Activated naive CD8-positive, alpha-beta T cell treated with anti-CD3 and anti-CD28 coated beads, Interleukin-2, amount 10 ng/mL, durations not matched to agents 7 days and 5 days (primary cell): ENCODE measurements around the gene RGS1. TPM values are rescaled to one million over a fixed set of nuclear protein-coding genes. Genes with fewer than 3 reads are reported as not detected.

Source experiments
- ATAC-seq: fragments of 150-1000 bp; cut with Tn5 transposase; one replicate; pipeline ENCODE4 v1.10.0; 2021; ENCODE audit warnings: low read depth, moderate library complexity
- POLR2A ChIA-PET: fragments of 350-600 bp; sonication (Branson Sonifier 250); formaldehyde crosslinking; loops from one replicate; lab custom pipeline; 2021; ENCODE audit warnings: antibody characterized with exemption; lab: Charles Lee
- DNase-seq: peaks from one replicate; pipeline ENCODE4 v3.0.0; 2021
- H3K27ac Mint-ChIP-seq: one replicate; pipeline ENCODE4 v1.8.0; 2022; ENCODE audit warnings: mild to moderate bottlenecking, mixed read lengths
- H3K27me3 Mint-ChIP-seq: one replicate; pipeline ENCODE4 v1.8.0; 2022; ENCODE audit warnings: mild to moderate bottlenecking, moderate library complexity, mixed read lengths
- H3K36me3 Mint-ChIP-seq: one replicate; pipeline ENCODE4 v1.8.0; 2021; ENCODE audit warnings: mild to moderate bottlenecking, mixed read lengths
- H3K4me1 Mint-ChIP-seq: one replicate; pipeline ENCODE4 v1.8.0; 2021; ENCODE audit warnings: mixed read lengths
- H3K4me3 Mint-ChIP-seq: one replicate; pipeline ENCODE4 v1.8.0; 2022; ENCODE audit warnings: mild to moderate bottlenecking, moderate library complexity, mixed read lengths
- H3K9me3 Mint-ChIP-seq: one replicate; pipeline ENCODE4 v1.8.0; 2021; ENCODE audit warnings: mixed read lengths
- total RNA-seq, 2 experiments: library from RNA; stranded (reverse); gene quantifications; one replicate each; pipeline ENCODE4 v1.2.3, GENCODE V29; 2021

The RGS1 gene
- total RNA-seq, 2 experiments from 2014 or later = 10.1 to 15.3 TPM

- peaks cover 21% of the 10 kb centered on the region for H3K4me1 Mint-ChIP-seq
- H3K36me3 Mint-ChIP-seq = no peaks in the 10 kb centered on the region
- H3K27me3 Mint-ChIP-seq = no peaks in the 10 kb centered on the region
- ATAC-seq (no peak), DNase-seq (no peak)
- no peak overlapping the region for H3K4me3 Mint-ChIP-seq
- POLR2A ChIA-PET = interaction anchor here (1.5 kb wide), 1 partner anchor 11 kb away, joined by 3 read pairs; no protein-coding TSS in a partner anchor
- no peak overlapping the region for H3K27ac Mint-ChIP-seq
- H3K9me3 Mint-ChIP-seq = no peaks in the 10 kb centered on the region
Measured at GRCh38 chr1:192543445-192543844, 32.1 kb upstream of the RGS1 start.

GRCh38 chr1:192545896-192546521, 29.6 kb upstream of the RGS1 start:
- H3K4me1 Mint-ChIP-seq = peaks cover 16% of the 10 kb centered on the region
- POLR2A ChIA-PET = no interaction called here
- H3K27ac Mint-ChIP-seq = no peak overlapping the region
- H3K36me3 Mint-ChIP-seq = no peaks in the 10 kb centered on the region
- ATAC-seq = no peak
- no peak overlapping the region for H3K4me3 Mint-ChIP-seq
- no peak for DNase-seq
- H3K9me3 Mint-ChIP-seq = no peaks in the 10 kb centered on the region
- no peaks in the 10 kb centered on the region for H3K27me3 Mint-ChIP-seq

- ATAC-seq = no peak
- H3K27me3 Mint-ChIP-seq = no peaks in the 10 kb centered on the region
- peaks cover 19% of the 10 kb centered on the region for H3K4me1 Mint-ChIP-seq
- H3K4me3 Mint-ChIP-seq = no peak overlapping the region
- no peaks in the 10 kb centered on the region for H3K9me3 Mint-ChIP-seq
- DNase-seq = no peak
- H3K36me3 Mint-ChIP-seq = no peaks in the 10 kb centered on the region
- POLR2A ChIA-PET = no interaction called here
- H3K27ac Mint-ChIP-seq = no peak overlapping the region
Measured at GRCh38 chr1:192546596-192547190, 28.9 kb upstream of the RGS1 start.

GRCh38 chr1:192547501-192547900, 28.1 kb upstream of the RGS1 start:
- POLR2A ChIA-PET = no interaction called here
- no peaks in the 10 kb centered on the region for H3K9me3 Mint-ChIP-seq
- no peaks in the 10 kb centered on the region for H3K36me3 Mint-ChIP-seq
- no peaks in the 10 kb centered on the region for H3K27me3 Mint-ChIP-seq
- peaks cover 20% of the 10 kb centered on the region for H3K4me1 Mint-ChIP-seq
- no peak for DNase-seq
- H3K4me3 Mint-ChIP-seq = no peak overlapping the region
- H3K27ac Mint-ChIP-seq = no peak overlapping the region
- ATAC-seq = no peak

- H3K9me3 Mint-ChIP-seq = no peaks in the 10 kb centered on the region
- H3K4me3 Mint-ChIP-seq = no peak overlapping the region
- peaks cover 3% of the 10 kb centered on the region for H3K36me3 Mint-ChIP-seq
- no peak for DNase-seq
- no peak overlapping the region for H3K27ac Mint-ChIP-seq
- no peaks in the 10 kb centered on the region for H3K27me3 Mint-ChIP-seq
- POLR2A ChIA-PET = no interaction called here
- peaks cover 28% of the 10 kb centered on the region for H3K4me1 Mint-ChIP-seq
- ATAC-seq = no peak
Measured at GRCh38 chr1:192549937-192550336, 25.6 kb upstream of the RGS1 start.

- ATAC-seq (peak; percentile 65), DNase-seq (no peak)
- no peaks in the 10 kb centered on the region for H3K27me3 Mint-ChIP-seq
- H3K4me3 Mint-ChIP-seq = no peak overlapping the region
- peak overlapping the region; percentile 40 for H3K27ac Mint-ChIP-seq
- peaks cover 22% of the 10 kb centered on the region for H3K4me1 Mint-ChIP-seq
- H3K9me3 Mint-ChIP-seq = no peaks in the 10 kb centered on the region
- peaks cover 3% of the 10 kb centered on the region for H3K36me3 Mint-ChIP-seq
- POLR2A ChIA-PET = interaction anchor here (1.0 kb wide), 1 partner anchor 34 kb away, joined by 4 read pairs; no protein-coding TSS in a partner anchor
Measured at GRCh38 chr1:192550922-192551534, 24.5 kb upstream of the RGS1 start.

- no peaks in the 10 kb centered on the region for H3K27me3 Mint-ChIP-seq
- POLR2A ChIA-PET = interaction anchor here (1.5 kb wide), 1 partner anchor 35 kb away, joined by 3 read pairs; no protein-coding TSS in a partner anchor
- DNase-seq = no peak
Measured at GRCh38 chr1:192552760-192553191, 22.8 kb upstream of the RGS1 start.

GRCh38 chr1:192553741-192554140, 21.8 kb upstream of the RGS1 start:
- Mint-ChIP-seq H3K4me3 (no peak overlapping the region), H3K27me3 (no peaks in the 10 kb centered on the region), H3K27ac (no peak overlapping the region), H3K4me1 (peaks cover 18% of the 10 kb centered on the region), H3K36me3 (peaks cover 3% of the 10 kb centered on the region), H3K9me3 (no peaks in the 10 kb centered on the region)
- POLR2A ChIA-PET = interaction anchor here (1.0 to 1.5 kb wide), 2 partner anchors 10 to 36 kb away, joined by 3 read pairs; no protein-coding TSS in a partner anchor
- ATAC-seq (no peak), DNase-seq (no peak)

More at GRCh38 chr1:192552760-192553191, 22.8 kb upstream of the RGS1 start:
- peak; percentile 43 for ATAC-seq
- Mint-ChIP-seq H3K27ac (no peak overlapping the region), H3K36me3 (peaks cover 3% of the 10 kb centered on the region), H3K4me3 (no peak overlapping the region), H3K9me3 (no peaks in the 10 kb centered on the region), H3K4me1 (peaks cover 18% of the 10 kb centered on the region)

- ATAC-seq = no peak
- H3K27ac Mint-ChIP-seq = no peak overlapping the region
- no peak for DNase-seq
- POLR2A ChIA-PET = interaction anchor here (1.0 kb wide), 1 partner anchor 12 kb away, joined by 3 read pairs; no protein-coding TSS in a partner anchor
- no peak overlapping the region for H3K4me3 Mint-ChIP-seq
- no peaks in the 10 kb centered on the region for H3K27me3 Mint-ChIP-seq
- H3K9me3 Mint-ChIP-seq = no peaks in the 10 kb centered on the region
- peaks cover 3% of the 10 kb centered on the region for H3K36me3 Mint-ChIP-seq
- peaks cover 25% of the 10 kb centered on the region for H3K4me1 Mint-ChIP-seq
Measured at GRCh38 chr1:192554904-192555303, 20.7 kb upstream of the RGS1 start.

GRCh38 chr1:192555399-192555798, 20.2 kb upstream of the RGS1 start:
- H3K27ac Mint-ChIP-seq = no peak overlapping the region
- peaks cover 3% of the 10 kb centered on the region for H3K36me3 Mint-ChIP-seq
- POLR2A ChIA-PET = no interaction called here
- no peak for DNase-seq
- ATAC-seq = no peak
- no peaks in the 10 kb centered on the region for H3K27me3 Mint-ChIP-seq
- H3K4me3 Mint-ChIP-seq = no peak overlapping the region
- H3K9me3 Mint-ChIP-seq = no peaks in the 10 kb centered on the region
- peaks cover 25% of the 10 kb centered on the region for H3K4me1 Mint-ChIP-seq

GRCh38 chr1:192557841-192558595, 17.6 kb upstream of the RGS1 start:
- H3K27me3 Mint-ChIP-seq = no peaks in the 10 kb centered on the region
- DNase-seq = no peak
- no peak overlapping the region for H3K27ac Mint-ChIP-seq
- ATAC-seq = no peak
- peaks cover 1% of the 10 kb centered on the region for H3K36me3 Mint-ChIP-seq
- POLR2A ChIA-PET = no interaction called here
- H3K4me3 Mint-ChIP-seq = no peak overlapping the region
- peaks cover 17% of the 10 kb centered on the region for H3K4me1 Mint-ChIP-seq
- H3K9me3 Mint-ChIP-seq = no peaks in the 10 kb centered on the region

GRCh38 chr1:192559115-192560006, 16.2 kb upstream of the RGS1 start:
- POLR2A ChIA-PET = interaction anchor here (0.5 kb wide), 1 partner anchor 15 kb away, joined by 5 read pairs; no protein-coding TSS in a partner anchor
- H3K9me3 Mint-ChIP-seq = no peaks in the 10 kb centered on the region
- H3K4me3 Mint-ChIP-seq = no peak overlapping the region
- peaks cover 16% of the 10 kb centered on the region for H3K4me1 Mint-ChIP-seq
- ATAC-seq (no peak), DNase-seq (no peak)
- no peaks in the 10 kb centered on the region for H3K27me3 Mint-ChIP-seq
- H3K27ac Mint-ChIP-seq = no peak overlapping the region
- H3K36me3 Mint-ChIP-seq = peaks cover 1% of the 10 kb centered on the region
